Mononuclear cell (primary cell): ENCODE results near the gene BRICD5. TPM values are rescaled to one million over a fixed set of nuclear protein-coding genes. Genes with fewer than 3 reads are reported as not detected.

ENCODE experiments used
- H3K27me3 ChIP-seq: 2 replicates; pipeline ENCODE4 v1.6.0; 2011; ENCODE audit warnings: low read length, control low read depth; ENCODE audit not compliant: insufficient read depth
- H3K4me1 ChIP-seq: 2 replicates; pipeline ENCODE4 v1.5.1; 2011; ENCODE audit warnings: mild to moderate bottlenecking, low read length, control low read depth; ENCODE audit not compliant: insufficient read depth
- H3K4me3 ChIP-seq: 2 replicates; pipeline ENCODE4 v1.5.1; 2011; ENCODE audit warnings: mild to moderate bottlenecking, low read length, moderate library complexity
- H3K9me3 ChIP-seq: 2 replicates; pipeline ENCODE4 v1.5.1; 2011; ENCODE audit warnings: low read depth, mild to moderate bottlenecking, control low read depth, low read length
- total RNA-seq: library from RNA; depleted of rRNA; stranded (reverse); fragments of >200 nt; gene quantifications from one replicate; pipeline ENCODE4 v1.2.3, GENCODE V29; 2012

BRICD5 gene
- total RNA-seq, 1 donor = 0.84 TPM

DNA sequence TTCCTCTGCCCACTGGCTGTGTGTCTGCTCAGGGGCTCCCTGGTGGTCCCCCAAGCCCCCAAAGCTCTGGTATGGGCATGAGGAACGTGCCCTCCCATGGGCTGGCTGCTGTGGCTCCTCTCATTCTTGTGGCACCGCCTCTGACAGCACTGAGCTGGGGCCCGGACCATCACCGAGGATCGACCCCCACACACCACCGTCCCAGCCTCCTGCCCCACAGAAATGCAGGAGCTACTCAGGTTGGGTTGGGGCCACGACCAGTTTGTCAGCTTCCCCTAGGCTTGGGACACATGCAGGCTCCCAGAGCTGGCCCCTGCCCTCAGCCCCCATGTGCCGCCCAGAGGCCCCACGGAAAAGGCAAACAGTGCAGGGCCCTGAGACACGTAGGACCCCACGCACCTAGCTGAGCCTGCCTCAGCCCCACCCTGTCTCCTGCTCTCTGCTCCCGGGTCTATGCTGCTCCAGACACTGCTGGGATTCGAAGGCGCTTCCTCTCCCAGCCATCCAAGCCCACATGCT, 11.0 kb downstream of the BRICD5 start:
- Histone ChIP-seq H3K4me1 (peaks cover 16% of the 10 kb centered on the region), H3K9me3 (no peaks in the 10 kb centered on the region), H3K4me3 (no peak overlapping the region), H3K27me3 (peaks cover 32% of the 10 kb centered on the region)

DNA sequence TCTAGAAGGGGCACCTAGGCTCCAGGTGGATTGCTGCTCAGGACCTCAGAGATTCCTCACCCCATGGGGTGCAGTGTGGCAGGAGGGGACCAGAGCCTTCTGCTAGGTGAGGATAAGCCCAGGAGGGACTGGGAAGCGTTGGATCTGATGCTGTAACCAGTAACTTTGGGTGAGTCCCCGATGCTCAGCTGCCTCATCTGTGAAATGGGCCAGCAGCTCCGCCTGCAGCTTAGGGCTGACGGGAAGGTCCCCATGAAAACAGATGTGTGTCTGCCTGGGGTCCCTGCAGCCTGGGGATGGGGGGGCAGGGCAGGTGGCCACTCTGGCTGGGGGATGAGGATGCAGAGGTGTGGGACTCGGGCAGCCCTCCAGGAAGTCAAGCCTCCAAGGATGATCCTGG, 11.6 kb downstream of the BRICD5 start:
- Histone ChIP-seq H3K4me1 (peaks cover 11% of the 10 kb centered on the region), H3K27me3 (peaks cover 33% of the 10 kb centered on the region), H3K4me3 (no peak overlapping the region), H3K9me3 (no peaks in the 10 kb centered on the region)

DNA sequence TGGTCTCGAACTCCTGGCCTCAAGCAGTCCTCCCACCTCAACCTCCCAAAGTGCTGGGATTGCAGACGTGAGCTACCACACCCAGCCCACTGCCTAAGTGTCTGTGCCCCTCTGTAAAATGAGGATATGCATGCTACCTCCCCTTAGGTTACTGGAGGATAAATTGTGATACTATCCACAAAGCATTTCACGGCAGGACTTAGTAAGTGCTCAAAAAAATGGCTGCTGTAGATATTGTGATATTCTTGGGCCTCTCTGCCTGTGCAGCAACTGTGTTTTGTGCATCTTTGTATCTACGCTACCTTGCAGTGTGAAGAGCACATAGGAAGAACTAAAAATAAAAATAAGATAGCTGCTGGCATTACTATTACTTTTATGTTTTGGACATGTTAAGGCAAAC, 12.4 kb downstream of the BRICD5 start:
- Histone ChIP-seq H3K27me3 (peaks cover 33% of the 10 kb centered on the region), H3K9me3 (no peaks in the 10 kb centered on the region), H3K4me1 (peaks cover 11% of the 10 kb centered on the region), H3K4me3 (no peak overlapping the region)

DNA sequence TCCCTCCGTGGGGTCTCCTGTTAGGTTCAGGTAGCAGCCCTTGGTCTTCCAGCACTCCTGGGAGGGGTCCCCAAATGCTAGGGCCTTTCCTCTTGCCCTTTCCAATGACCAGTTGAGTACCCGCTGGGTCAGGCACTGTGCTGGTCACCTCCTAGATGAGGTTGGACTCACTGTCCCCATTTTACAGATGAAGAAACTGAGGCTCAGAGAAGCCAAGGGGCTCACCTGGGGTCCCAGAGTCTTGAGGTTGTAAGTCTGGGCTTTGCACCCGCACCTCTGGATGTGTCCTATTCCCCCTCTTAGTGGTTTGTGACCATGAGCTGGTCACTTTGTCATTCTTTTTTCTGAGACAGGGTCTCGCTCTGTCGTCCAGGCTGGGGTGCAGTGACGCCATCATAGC, 12.9 kb downstream of the BRICD5 start:
- Histone ChIP-seq H3K4me1 (peaks cover 11% of the 10 kb centered on the region), H3K4me3 (no peak overlapping the region), H3K27me3 (peaks cover 33% of the 10 kb centered on the region), H3K9me3 (no peaks in the 10 kb centered on the region)

DNA sequence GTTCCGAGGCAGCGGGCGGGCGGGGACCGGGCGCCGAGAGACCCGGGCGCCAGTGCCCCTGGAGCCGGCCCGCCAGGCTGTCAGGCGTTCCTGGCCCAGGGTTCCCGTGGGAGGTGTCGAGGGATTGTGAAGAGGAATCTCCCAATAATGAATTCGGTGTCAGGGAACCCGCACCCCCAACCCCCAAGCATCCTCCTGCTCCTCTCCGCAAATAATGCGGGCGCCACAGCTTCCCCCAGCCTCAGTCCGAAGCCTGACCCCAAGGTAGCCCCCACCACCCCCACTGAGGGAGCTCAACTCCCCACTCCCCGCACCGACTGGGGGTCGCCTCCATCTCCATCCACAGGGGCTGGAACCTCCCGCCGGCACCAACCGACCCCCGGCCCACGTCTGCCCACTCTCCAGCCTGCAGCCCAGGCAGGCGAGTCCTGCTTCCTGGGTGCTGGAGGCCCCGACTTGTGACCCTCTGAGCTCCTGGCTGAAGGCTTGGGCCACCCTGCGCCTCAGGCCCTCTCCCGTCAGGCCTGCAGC, 13.6 kb downstream of the BRICD5 start:
- Histone ChIP-seq H3K27me3 (peaks cover 33% of the 10 kb centered on the region), H3K9me3 (no peaks in the 10 kb centered on the region), H3K4me3 (no peak overlapping the region), H3K4me1 (peaks cover 11% of the 10 kb centered on the region)

DNA sequence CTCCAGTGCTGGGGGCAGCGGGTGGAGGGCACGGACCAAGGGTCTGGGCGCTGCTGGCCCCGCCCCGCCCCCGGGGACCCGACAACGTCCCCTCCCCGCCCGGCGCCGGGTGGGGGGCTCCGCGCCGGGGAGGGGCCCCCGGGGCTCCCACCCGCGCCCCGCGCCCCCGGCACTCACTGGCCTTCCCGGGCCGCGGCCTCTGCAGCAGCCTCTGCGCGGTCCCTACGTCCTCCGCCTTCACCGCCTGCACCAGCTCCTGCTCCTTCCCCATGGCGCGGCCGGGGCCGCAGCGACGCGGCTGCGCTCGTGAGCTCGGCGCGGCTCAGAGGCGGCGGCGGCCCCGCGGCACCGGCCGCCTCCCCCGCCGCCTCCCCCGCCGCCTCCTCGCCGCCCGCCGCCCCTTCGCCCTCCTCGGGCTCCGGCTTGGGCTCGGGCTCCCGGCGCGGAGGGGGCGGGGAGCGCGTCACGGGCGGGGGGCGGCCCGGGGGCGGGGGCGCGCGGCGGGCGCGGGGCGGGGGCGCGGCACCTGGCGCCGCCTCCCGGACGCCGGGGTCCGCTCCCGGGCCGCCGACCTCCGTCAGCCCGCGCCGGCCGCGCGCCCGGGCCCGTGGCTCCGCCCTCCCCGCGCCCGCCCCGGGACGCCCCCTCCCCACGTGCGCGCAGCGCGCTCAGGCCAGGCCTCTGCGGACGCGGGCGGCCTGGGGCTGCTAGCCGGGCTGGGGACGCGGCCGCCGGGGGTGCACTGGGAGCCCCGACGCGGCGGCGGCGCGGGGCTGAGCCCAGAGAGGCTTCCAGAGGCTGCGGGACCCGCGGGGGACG, 14.3 kb downstream of the BRICD5 start, which contains the start of gene CASKIN1:
Gene CASKIN1 (minus strand): TSS at position 444 of the 819 bp plus-strand sequence. CDS start 173 bp downstream, at position 271.
- H3K4me3 ChIP-seq = no peak within 1 kb of the TSS
- H3K4me1 ChIP-seq = peaks cover 11% of the 10 kb centered on the region
- H3K9me3 ChIP-seq = no peaks in the 10 kb centered on the region
- H3K27me3 ChIP-seq = peaks cover 33% of the 10 kb centered on the region

DNA sequence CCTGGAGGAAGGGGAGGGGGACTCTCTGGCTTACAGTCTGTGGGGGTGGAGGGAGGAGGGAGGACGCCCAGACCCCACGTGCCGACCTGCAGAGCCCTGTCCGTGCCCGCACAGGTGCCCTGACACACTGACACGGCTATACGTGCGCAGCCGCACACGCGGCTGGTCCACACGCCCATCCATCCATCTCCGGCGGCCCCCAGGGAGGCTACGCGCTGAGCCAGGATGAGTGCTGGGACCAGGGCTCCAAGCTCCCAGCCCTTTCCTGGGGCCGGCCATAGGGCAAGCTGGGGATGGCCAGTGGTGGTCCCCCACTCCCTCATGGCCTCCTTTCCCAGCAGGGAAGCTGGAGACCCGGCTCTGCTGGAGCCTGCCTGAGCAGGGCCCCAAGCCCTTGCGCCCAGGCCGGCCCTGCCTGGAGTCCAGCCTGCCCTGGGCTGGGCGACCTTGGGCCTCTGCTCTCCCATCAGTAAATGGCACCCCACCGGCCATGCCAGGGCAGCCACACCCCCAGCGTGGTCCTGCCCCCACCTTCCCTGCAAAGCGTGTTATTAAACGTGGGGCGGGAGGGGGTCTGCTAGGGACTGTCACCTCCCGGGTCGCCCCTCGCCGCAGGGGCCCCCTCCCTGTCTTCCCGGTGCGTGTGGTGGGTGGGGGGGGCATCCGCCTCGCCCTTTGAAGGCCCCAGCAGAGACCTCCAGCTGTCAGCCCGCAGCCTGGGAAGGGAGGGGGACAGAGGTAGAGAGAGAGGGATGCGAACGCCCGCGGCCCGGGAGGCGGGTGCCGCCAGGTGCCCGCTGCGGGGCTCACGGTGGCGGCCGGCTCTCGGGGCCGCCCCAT, 15.1 kb downstream of the BRICD5 start:
- Histone ChIP-seq H3K4me3 (no peak overlapping the region), H3K9me3 (no peaks in the 10 kb centered on the region), H3K4me1 (peaks cover 11% of the 10 kb centered on the region), H3K27me3 (peaks cover 33% of the 10 kb centered on the region)

DNA sequence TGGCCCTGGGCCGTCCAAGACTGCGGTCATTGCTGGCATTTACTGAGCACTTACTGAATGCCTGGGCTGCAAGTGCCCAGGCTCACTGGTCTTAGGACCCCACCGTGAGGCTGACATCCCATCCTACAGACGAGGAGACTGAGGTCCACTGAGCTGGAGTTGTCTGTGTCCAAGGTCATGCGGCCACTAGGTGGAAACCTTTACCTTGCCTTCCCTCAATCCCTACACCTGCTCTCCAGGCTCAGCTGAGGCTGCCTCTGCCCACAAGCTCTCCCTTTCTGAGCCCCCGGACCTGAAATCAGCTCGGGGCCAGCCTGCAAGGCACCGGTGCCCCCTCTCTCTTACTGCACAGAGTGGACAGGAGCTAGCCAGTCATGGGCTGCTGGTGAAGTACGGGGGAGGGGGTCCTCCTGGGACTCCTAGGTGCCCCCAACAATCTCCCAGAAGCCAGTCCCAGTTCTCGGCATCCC, 15.8 kb downstream of the BRICD5 start:
- H3K27me3 ChIP-seq = peaks cover 33% of the 10 kb centered on the region
- no peaks in the 10 kb centered on the region for H3K9me3 ChIP-seq
- peaks cover 11% of the 10 kb centered on the region for H3K4me1 ChIP-seq
- no peak overlapping the region for H3K4me3 ChIP-seq

DNA sequence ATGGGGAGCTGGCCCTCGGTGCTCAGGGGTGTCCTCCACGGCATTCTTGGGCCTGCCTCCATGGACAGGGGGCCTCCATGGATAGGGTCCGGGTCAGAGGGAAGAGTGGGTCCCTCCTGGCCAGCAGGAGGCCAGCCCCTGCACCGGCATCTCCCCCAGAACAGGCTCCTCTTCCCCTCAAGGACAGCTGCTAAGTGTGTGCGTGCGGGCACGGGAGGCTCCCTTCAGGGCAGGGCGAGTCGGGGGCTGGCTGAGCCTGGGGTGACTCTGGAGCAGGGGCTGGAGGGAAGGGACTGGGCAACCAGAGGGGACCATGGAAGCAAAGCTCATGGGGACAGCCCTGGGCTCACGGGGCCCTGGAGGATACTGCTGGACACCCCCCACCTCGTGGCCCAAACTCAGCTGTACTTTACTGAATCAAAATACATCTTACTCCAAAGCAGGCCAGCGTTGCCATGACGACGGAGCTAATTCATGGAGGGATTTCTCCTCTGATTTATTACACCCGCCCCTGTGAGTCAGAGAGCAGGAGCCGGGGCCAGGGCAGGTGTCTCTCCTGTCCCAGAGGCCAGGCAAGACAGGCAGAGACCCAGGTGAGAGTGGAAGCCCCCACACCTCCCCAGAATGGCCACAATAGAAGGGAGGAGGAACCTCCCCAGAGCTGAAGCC, 16.4 kb downstream of the BRICD5 start:
- Histone ChIP-seq H3K4me1 (peaks cover 11% of the 10 kb centered on the region), H3K27me3 (peaks cover 33% of the 10 kb centered on the region), H3K4me3 (no peak overlapping the region), H3K9me3 (no peaks in the 10 kb centered on the region)

DNA sequence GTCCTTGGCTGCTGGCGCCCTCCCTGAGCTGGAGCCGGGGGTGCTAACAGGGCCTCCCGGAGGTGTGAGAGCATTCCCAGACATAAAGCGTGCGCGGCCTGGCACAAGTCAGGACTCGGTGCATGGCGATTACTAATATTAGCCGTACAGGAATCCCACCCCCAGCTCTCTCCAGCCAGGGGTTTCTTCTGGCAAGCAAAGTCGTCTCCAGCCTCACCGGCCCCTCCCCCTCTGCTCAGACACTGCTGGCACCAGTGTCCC, 19.3 kb downstream of the BRICD5 start:
- Histone ChIP-seq H3K9me3 (no peaks in the 10 kb centered on the region), H3K4me3 (no peak overlapping the region), H3K27me3 (peaks cover 14% of the 10 kb centered on the region), H3K4me1 (peaks cover 11% of the 10 kb centered on the region)

DNA sequence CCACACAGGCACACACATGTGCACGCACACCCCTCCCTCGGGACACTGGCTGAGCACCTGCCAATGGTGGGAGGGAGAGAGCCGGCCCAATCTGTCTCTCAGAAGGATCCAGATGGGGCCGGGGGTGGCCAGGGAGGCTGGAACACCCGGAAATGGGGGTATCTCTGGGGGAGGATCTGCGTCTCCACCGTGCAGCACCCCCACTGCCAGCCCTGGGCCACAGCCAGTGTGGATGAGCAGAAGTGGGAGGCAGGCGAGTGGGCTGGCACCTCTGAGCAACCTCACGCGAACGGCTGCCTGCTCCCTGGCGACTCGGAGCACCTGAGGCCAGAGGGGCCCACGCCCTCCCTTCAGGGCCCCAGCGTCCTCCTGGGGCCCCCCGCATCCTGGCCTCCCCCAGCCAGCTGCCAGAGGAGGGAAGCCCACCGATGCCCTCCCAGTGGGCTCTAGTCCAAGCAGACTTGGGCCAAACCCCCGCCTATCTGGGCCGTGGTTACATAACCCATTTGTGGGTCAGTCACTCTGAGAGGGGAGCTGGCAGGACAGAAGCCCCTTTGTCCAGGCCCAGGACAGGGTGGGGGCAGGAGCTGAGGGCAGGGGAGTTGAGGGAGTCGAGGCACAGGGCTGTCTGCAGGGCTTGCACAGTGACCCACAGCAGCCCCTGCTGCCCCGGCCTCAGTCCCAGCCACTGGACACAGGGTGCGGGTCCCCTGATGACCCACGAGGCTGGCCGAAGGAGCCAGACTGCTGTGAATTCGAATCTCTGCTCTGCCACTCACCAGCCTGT, 19.8 kb downstream of the BRICD5 start:
- Histone ChIP-seq H3K4me3 (no peak overlapping the region), H3K4me1 (peaks cover 10% of the 10 kb centered on the region), H3K27me3 (peaks cover 13% of the 10 kb centered on the region), H3K9me3 (no peaks in the 10 kb centered on the region)

DNA sequence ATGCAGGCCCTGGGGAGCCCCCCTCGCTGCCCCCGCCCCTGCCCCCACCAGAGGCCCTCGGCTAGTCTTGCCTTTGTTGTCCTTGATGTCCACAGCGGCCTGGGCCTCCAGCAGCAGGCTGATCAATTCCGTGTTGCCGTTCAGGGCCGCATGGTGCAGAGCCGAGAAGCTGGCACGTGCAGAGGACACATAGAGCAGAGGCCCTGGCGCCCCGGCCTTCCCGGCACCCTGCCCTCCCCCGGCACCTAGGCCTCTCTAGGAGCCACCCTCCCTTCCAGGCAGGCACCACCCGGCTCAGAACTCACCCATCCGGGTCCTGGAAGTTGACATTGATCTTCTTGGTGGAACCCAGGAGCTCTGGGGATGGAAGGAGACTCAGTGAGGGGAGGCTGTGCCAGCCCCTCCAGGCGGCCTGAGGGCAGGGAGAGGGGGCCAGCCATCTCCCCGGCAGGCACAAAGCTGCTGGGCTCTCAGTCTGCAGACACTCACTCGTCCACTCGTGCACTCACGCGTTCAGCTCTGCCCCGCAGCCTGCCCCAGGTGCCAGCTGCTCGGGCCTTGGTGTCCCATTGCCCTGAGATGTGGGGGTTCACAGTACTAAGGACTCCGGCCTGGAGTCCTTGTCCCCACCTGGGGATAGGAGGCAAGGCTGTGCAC, 20.5 kb downstream of the BRICD5 start:
- peaks cover 3% of the 10 kb centered on the region for H3K4me1 ChIP-seq
- H3K9me3 ChIP-seq = no peaks in the 10 kb centered on the region
- peaks cover 6% of the 10 kb centered on the region for H3K27me3 ChIP-seq
- H3K4me3 ChIP-seq = no peak overlapping the region

DNA sequence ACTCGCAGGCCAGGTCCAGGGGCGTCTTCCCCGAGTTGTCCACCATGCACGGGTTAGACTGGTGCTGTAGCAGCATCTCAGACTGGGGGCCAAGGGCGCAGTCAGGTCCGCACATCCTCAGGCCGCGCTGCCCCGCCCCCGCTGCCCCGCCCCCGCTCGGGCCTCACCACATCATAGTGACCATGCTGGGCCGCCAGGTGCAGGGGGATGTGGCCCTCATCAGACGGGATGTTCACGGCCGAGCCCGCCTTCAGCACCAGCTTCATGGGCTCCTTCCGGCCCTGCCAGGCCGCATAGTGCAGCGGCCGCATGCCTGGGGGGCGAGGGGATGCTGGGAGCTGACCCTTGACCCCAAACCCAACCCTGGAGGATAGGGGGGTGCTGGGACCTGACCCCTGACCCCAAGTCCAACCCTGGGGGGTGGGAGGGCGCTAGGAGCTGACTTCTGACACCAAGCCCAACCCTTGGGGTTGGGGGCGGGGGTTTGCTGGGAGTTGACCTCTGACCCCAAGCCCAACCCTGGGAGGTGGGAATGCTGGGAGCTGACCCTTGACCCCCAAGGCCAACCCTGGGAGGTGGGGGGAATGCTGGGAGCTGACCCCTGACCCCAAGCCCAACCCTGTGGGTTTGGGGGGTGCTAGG, 21.3 kb downstream of the BRICD5 start:
- Histone ChIP-seq H3K4me3 (no peak overlapping the region), H3K27me3 (no peaks in the 10 kb centered on the region), H3K9me3 (no peaks in the 10 kb centered on the region), H3K4me1 (no peaks in the 10 kb centered on the region)
